ENCODE measurements around the gene KCNA10.

KCNA10 gene

DNA sequence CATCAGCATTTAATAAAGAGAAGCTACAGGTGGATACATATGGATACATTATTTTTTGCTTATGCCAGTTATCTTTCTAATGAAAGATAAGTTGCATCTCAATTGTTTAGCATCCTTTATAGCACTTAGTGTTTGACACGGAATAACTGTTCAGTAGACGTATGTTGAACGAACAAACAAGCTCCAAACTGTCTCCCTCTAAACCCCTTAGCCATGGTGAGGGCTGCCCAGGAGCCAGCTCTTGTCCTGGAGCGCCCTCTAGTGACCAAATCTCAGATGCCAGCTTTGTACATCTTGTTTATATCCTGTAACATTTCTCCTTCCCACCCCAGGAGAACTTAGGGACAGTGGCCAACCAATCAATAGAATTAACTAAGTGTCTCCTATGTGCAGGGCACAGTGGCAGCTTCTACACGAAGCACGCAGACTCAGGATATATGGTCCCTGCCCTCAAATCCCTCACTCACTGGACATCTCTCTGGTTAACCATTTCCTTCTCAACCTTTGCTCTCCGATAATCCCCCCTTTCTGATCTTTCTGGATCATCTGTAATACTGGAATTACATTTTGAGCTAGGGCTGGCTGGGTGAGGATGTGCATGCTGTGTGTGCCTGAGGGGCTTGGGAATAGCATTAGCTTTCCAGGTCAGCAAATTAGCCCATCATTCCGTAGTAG is 22.9 kb downstream of the KCNA10 start:
- peak; percentile 55 for DNase-seq

DNA sequence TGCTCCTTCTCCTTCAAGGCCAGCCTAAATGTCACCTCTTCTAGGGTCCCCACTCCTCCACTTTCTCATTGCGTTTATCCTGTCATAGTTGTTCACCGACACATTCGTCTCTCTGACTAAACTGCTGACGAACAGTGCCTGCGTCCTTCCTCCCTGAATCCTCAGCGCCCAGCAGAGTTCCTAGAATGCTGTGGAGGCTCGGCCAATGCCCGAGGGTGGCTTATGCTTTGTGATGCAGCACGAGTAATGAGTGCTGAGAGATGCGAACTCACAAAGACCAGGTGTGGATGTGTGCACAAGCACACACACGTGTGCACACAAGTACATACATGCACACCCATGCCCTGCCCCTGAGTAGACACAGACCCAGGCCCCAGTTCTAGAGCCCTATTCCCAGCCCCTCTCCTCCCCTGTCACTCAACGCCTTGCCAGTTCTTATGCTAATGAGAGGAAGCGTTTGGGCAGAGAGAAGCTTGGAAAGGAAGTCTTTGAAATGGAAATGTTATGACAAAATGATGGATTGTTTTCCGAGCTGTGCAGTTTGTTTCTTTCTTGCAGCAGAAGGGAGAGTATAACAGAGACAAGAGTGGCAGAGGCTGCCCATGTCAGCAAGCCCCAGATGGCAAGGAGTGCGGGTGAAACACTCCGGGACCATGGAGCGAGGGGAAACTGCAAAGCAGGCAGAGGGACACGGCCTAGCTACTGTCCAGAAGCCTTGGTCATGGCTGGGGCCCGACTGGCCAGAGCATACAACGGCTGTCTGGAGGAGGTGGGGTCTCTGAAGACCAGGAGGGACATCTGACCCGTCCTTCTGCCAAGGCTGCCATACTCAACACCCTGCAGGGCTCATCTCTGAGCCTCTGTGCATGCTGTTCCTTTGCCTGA is 24.2 kb downstream of the KCNA10 start:
- DNase-seq: no peak

DNA sequence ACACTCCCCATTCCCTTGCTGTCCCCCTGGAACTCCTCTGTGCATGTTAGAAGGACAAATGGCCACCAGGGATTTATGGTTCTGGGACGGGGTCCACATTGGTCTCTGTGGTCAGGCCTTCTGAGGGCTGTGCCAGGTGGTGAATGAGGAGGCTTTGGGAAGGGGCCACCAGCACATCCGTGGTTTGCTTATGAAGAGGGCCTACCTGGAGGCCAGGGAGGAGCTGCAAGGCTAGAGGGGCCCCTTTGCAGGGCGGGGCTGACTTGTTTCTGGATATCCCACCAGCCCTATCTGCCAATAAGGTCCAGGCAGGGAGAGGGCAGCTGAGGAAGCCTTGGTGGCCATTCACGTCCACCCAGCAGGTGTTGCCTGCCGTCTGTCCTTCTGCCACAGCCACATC is 24.9 kb downstream of the KCNA10 start:
- no peak for DNase-seq

DNA sequence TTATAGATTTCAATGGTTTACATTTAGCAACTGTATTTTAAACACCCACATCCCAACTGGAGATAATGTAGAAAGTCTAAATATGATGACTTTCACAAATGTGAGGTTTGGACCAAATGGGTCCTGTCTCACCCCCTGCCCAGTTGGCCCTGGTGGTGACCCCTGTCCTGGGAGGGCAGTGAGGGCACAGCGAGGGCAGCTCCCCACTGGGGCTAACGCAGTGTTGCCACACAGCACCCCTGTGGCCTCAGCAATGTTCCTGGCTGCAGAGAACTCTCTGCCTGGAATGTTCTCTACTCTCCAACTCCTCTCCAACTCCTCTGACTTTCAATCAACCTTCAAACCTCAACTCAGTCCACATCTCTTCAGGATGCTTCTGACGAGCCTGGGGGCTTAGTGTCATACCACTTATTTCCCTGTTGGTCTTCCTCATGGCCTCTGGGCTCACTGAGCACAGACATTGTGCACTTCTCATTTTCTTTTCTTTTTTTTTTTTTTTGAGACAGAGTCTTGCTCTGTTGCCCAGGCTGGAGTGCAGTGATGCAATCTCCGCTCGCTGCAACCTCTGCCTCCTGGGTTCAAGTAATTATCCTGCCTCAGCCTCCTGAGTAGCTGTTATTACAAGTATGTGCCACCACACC is 25.8 kb downstream of the KCNA10 start:
- no peak for DNase-seq

DNA sequence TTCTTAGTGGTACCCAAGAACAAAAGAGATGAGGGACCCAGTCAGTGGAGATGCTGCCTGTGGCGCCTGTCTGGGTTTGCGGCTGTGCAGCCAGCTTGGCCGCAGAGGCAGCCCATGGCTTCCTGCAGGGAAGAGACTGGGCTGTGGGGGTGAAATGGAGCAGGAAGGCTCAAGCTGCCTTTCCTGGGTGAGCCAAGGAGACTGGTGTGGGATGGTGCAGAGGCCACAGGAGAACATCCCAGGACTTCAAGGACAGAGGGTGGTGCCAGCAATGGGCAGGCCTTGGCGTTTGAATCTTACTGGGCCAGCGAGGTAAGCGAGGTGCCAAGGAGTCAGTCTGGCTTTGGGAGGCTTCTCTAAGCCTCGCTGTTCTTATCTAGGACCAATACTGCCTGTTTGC is 26.4 kb downstream of the KCNA10 start:
- no peak for DNase-seq

DNA sequence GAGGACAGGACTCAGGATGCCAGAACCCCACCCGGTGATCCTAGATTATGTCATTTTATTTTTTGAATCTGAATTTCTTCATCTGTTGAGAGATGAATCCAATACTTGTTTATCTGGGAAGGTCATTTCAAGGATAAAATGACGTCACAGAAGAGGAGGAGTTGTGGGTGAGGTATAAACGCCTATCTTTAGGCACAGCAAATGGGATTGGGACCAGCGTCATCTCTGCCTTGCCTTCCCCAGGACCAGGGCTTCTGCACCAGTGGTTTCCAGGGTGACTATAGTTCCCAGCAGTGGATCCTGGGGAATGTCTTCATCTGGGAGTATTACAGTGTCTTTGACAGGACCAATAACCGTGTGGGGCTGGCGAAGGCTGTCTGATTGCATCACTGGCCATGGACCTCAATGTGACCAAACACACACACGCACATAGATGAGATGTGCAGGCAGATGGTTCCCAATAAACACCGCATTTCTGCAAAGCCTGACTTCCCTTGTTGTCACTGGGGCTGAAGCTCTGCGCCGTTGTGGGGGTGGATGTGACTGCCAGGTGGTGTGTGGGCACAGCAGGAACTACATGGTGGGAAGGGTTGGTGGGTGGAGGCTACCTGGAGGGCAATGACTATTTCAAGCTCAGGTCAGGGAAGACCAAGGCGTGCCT is 28.1 kb downstream of the KCNA10 start:
- no peak for DNase-seq

DNA sequence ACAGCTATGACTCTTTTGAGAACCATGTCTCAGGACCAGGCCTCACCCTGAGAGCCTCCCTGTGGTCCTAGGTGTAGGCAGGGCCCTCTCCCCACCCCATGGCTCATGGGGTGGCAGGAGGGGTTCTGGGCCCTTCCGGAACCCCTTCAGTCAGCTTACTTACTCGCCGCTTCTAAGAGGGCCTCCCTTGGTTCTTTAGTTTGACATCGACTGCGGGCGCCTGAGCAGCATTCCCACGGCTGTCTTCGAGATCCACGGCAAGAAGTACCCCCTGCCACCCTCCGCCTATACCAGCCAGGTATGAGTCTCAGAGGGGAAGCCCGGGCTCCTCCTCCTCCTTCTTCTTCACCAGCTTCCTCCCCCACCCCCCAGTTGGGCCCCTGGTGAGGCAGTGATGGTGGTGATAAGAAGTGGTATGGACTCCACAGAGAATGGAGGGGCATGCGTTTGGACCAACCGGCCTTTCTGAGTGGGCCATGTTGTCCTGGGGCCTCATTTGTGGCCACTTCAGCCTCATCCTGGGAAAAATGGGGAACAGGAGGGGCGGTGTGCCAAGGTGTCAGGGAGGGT is 28.9 kb downstream of the KCNA10 start:
- DNase-seq: no peak

DNA sequence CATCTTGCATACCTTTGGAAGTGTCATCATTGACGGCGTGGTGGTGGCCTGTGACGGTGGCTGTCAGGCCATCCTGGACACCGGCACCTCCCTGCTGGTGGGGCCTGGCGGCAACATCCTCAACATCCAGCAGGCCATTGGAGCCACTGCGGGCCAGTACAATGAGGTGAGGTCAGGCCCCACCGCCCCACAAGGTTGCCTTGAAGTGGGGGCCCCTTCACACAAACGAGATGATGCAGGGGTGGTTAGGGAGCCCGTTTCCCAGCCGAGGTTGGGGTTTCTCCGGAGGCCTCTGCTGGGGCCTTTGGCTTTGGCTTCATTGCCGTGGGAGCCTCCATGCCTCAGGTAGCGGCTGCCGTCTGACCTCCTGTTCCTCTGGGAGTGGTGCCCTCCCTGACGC is 29.6 kb downstream of the KCNA10 start:
- no peak for DNase-seq

DNA sequence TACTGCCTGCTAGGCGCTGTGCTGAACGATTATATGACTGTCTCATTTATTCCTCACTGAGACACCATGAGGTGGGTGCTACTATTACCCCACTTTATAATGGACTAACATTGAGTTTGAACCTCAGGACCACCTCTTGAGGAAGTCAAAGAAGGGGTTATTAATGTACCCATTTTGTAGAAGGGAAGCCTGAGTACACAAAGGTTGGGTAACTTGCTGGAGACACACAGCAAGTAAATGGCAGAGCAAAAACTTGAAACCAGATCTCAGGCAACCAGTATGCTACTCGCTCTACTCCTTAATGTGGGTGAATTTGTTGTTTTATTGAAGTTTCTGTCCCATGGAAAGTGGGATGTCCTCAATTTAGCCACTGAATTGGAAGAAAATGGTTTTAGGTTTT is 30.1 kb downstream of the KCNA10 start:
- DNase-seq: no peak

DNA sequence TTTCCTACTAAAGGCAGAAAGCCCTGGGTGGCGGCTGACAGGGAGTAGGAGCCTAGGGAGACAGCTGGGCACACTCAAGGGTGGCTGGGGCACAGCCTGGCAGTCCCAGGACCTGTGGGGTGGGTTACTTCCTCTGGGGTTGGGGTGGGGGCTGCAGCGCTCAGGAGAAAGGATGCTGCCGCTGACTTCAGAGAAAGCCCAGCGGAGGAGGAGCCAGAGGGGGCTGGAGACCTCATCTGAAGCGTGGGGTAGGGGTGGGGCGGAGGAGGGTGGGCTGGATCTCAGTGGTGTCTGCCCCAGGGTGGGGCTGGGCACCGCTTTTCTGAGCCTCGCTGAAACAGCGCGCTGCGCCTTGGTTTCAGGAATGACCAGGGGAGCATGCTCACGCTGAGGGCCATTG is 30.8 kb downstream of the KCNA10 start:
- no peak for DNase-seq

DNA sequence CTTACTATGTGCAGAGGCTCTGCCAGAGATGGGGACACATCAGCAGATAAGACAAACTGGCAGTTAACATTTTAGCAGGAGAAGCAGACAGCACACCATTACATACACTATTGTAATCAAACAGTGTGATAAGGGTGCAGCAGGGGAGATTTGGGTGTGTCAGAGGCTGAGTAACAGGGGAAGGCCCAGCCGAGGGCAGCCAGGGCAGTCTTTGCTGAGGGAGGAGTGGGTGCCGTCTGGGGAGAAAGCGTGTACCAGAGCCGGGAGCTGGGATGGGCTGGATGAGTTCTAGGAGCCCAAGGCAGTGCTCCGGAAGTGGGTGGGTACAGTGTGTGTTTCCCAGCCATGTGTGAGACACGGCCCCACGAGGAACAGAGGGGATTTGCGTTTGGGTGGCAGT is 31.2 kb downstream of the KCNA10 start:
- DNase-seq: no peak

DNA sequence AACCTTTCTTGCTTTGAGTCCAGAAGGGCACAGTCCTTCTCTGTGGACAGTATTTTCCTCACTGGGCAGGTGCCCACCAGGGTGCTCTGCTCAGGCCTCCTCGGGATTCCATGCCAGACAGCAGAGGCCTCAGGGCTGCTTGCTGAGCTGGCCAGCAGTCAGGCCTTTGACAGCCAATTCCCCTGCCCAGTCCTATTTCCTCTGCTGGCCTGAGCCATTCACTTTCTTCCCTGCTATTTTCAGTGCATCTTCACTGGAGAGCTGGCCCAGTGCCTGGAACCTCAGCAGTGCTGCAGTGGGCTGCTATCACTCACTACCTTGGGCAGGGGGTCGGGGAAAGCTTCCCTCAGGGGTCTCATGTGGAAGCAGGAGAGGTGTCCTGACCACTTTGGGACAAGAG is 33.2 kb downstream of the KCNA10 start:
- DNase-seq: no peak

DNA sequence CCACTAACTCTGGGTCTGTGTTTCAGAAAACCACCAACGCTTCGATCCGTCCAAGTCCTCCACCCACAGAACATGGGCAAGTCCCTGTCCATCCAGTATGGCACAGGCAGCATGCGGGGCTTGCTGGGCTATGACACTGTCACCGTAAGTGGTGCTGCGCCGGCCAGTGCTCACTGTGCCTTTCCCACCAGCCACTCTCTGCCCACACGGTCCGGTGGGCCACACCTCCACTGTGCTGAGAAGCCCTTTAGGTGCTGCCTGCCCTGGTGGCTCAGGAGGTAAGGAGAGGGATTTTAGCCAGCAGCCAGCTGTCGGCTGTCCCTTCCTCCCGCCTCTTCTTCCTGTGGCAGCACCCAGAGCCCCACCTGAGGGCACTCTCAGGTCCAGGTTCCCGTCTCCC is 34.2 kb downstream of the KCNA10 start:
- no peak for DNase-seq

DNA sequence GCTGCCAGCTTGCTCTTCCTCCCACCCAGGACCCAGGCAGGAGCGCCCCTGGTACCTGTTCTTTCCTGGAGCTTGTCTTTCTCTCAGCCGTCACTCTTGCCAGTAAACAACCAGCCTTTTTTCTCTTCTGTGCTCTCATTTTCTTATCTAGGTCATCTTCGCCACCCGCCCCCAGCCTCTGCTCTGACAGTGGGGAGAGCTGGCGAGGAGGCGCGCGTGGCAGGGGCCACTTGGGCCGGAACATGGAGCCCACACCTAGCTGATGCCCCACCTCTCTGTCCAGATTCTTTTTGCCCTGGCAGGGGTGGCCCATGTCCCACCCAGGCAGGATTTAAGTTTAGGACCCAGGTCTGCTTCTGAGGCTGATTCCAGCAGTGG is 35.7 kb downstream of the KCNA10 start:
- no peak for DNase-seq

DNA sequence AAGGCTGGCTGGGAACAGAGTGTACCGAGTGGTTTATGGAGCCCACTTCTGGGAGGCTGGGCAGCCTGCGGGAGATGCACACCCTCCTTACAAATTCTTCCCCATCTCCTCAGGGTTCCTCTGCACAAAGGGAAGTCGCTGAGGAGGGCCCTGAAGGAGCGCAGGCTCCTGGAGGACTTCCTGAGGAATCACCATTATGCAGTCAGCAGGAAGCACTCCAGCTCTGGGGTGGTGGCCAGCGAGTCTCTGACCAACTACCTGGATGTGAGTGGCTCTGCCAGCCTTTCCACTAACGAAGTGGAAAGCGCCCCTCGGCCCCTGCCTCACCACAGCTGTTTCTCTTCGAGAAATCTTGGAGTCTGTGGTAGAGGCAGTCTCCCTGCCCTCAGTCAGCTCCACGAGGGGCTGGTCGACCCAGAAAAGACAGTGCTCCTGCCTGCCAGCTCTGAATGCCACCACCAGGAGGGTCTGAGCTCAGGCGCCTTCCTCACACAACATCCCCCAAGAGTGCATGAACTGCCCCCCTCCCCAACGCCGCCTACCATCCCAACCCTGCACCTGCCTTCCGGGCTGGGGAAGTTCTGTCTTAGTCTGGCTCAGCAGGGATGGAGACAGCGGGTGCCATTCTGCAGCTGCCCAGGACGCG is 36.2 kb downstream of the KCNA10 start:
- no peak for DNase-seq

DNA sequence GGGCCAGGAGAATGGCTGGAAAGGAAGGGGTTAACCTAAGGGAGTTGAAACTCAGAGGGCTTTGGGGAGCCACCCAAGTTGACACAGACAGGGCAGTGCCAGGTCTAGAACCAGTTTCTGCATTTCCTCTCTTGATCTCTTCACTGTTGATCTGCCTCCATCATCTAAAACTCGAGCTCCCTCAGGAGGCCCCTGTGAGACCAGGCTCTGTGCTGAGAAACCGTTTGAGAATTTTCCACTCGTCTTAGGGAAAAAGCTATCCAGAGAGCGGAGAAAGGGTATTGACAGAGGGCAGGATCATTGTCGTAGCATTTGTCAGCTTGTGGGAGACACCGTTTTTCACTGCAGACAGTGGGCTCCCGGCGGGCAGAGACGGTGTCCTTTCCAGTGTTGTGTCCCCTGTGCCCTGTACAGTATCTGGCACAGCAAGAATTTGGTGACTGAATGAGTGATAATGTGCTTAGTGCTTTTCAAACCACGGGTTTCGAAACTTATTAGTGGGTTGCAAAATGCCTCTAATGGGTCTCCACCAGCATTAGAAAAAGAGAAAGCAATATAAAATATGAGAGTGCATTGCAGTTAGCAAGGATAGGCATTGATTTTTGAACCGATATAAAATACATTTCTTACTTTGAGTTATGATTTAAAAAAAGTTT is 36.9 kb downstream of the KCNA10 start:
- no peak for DNase-seq

DNA sequence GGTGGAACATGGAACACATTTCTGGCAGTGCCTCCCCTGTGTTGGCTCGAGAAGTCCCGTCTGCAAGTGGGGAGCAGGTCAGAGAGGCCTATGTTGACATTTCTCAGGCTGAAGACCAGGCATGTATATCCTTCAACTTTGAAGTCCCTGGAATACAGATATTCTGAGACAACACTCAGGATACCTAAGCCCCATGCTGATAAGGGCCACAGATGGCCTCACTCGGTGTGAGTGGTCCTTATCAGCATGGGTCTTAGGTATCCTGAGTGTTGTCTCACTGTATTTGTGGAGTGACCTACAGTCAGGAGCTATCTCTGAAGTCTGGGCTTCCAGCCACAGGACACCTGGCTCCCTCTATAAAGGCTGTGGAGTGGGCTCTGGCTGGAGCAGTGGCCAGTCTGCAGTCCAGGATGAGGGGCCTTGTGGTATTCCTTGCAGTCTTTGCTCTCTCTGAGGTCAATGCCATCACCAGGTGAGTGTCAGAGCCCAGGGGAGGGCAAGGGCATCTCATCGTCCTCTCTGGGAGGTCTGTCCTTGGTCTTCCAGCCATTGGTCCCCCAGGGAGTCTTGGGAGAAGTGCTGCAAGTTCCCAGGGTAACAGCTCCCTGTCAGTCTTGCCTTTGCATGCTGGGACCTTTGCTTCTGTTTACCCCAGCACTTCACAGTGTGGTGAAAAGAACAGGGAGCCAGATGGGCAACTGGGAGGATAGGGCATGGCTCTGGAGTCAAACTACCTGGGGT is 38.4 kb downstream of the KCNA10 start:
- no peak for DNase-seq

DNA sequence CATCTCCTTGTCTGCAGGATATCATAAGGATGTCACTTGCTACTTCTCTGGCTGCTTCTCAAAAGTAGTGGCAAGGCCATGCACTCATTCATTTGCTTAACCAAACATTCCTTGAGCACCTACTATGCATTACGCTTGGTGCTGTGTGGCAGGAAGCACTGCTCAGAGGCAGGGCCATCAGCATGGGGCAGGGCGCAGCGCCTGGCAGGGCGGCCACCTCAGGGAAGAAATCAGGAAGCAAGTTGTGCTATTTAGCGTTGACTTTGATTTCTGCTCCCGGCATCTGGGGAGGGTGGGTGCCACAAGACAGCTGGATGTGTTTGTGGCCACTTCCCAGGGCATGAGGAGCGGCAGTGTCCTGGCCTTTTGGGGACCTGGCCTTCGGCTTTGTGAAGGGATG is 40.1 kb downstream of the KCNA10 start:
- no peak for DNase-seq

DNA sequence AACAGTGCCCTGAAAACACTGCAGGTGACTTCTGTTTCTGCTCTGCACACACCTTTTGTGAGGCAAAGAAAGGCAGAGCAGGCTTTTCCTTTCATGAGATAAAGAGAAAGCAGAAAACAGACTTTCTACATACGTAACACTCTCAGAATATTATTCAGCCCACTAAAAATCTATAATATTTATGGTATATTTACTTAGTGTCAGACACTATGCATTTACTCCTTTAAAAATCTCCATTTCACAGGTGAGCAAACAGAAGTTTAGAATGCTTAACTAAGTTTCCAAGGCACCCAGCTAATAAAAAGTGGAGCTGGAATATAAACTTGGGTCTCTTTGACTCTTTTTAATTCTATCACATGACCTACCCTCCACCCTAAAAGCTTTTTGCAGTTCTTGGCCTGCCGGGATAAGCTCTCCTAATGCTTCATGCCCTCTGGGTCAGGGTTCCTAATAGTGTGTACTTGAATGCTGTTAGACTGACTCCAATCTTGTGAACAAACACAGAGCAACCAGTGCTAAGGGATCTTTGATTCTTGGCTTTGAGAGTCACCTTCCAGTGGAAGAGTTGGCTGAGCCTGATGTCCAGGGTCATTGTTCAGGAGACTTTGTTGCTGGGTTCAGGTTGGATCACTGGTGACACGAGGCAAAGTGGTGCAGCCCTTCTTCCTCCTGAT is 40.9 kb downstream of the KCNA10 start:
- DNase-seq: no peak

DNA sequence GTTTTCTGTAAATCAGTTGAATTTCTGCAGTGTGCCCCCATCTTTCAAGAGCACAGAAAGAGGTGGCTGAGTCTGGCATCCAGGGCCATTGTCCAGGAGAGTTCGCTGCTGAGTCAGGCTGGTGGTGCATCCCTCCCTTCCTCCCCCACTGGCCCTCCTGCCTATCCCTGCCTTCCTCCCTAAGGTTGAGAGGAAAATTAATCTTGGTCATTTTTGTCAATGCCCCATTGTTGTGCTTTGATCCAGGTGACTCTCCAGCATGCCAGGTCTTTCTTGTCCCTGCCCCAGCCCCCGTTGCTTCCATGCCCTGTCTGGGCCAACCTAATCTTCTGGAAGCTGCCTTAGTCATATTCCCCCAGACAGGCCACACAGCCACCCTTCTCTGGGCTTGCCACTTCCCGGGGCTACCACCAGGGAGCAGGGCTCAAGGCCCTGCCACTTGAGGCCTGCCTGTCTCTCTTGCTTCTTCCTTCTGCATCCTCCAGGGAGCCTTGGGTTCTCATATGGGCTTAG is 41.5 kb downstream of the KCNA10 start:
- no peak for DNase-seq

DNA sequence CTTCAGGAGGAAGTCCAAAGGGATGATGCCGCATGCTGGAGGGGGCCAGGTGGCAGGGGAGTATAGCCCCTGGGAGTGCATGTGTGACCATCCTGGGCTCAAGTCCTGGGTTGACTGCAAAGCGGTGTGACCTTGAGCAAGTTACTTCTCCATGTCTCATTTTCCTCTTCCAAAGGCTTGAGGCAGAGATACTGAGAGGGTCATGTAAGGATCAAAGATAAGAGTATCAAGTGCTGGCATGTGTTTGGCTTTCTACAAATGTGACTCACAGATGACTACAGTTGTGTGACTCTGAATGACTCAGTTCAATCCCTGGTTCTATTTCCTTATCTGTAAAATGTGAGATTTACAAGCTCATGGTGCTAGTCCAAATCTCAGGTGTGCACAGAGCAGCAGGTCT is 41.9 kb downstream of the KCNA10 start:
- no peak for DNase-seq

Data from left hindlimb (tissue), 1 donor.